LNCaP clone FGC (cell line): Measurements from ENCODE around the gene KL.

Experiments
- DNase-seq: peaks from one replicate; pipeline ENCODE4 v3.0.0-alpha.2; 2011; ENCODE audit warnings: low read depth
- H3K4me3 ChIP-seq: 2 replicates; pipeline ENCODE4 v1.5.1; 2011; ENCODE audit warnings: mild to moderate bottlenecking, low read depth, low read length, control low read depth
- TF ChIP-seq, protein P1 (sequence below): IDR thresholded peaks from 2 replicates; pipeline ENCODE4 v1.5.1; 2012; ENCODE audit warnings: mild to moderate bottlenecking; ENCODE audit not compliant: control insufficient read depth, insufficient read depth; ENCODE audit errors: extremely low read depth

KL gene

DNA sequence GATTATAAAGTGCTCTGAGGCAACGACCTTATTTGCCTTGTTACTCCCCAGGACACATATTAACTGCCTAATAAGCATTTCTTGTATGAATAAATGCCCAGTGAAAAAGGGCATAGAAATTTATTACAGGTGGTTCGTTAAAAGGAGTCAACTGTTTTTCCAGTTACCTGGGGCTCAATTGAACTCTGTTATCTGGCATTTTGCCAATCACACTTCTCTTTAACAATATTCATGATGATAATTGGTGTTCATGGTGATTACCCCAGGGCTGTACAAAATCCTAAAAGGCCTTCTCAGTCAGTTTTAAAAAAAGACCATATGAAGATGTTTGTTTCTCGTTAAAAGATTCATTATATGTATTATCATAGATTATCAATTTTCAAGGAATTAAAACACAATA, 57.1 kb downstream of the KL start:
- DNase-seq, result no peak
- TF ChIP-seq, protein P1, sequence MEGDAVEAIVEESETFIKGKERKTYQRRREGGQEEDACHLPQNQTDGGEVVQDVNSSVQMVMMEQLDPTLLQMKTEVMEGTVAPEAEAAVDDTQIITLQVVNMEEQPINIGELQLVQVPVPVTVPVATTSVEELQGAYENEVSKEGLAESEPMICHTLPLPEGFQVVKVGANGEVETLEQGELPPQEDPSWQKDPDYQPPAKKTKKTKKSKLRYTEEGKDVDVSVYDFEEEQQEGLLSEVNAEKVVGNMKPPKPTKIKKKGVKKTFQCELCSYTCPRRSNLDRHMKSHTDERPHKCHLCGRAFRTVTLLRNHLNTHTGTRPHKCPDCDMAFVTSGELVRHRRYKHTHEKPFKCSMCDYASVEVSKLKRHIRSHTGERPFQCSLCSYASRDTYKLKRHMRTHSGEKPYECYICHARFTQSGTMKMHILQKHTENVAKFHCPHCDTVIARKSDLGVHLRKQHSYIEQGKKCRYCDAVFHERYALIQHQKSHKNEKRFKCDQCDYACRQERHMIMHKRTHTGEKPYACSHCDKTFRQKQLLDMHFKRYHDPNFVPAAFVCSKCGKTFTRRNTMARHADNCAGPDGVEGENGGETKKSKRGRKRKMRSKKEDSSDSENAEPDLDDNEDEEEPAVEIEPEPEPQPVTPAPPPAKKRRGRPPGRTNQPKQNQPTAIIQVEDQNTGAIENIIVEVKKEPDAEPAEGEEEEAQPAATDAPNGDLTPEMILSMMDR, result no peak
- H3K4me3 ChIP-seq, result no peak overlapping the region

DNA sequence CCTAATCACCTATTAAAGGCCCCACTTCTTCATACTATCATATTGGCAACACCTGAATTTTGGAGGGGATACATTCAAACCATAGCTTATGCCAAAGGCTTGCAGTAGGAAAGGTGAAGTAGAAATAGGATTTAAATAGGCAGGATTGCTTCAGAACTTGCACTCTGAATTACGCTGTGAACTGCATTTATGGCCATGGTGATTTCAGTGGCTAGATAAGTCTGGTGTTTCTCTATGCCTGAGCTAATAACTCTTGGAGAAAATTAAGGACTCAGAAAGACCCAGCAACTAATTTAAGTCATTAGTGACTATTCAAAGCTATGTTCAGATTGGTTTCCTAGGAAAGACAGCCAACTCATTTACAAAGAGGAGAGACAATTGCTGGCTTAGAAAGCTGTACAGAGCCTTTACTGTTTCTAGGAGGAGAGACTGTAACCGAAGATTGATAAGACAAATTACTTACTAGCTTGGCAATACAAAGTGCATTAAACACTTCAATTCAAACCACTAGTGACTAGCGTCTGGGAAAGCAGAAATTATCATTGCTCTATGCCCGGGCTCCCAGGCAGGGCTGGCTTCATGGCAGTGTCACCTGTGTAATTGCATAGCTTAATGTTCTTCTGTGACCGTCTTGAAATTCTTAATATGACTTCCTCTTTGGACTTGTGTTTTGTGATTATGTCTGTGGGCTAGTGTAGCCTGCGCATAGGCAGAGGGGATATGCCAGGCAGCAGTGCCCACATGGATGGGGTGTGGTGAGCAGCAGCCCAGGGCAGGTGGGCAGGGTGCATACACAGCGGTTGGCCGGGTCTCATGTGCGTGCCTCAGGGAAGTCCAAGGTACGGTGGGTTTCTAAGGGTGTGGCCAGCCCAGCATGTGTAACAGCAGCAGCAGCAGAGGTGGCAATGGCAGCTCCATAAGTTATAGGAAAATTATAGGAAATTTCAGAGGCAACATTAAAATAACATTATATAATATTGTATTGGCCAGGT, 60.1 kb downstream of the KL start:
- DNase-seq, result no peak
- TF ChIP-seq, protein P1, result no peak
- no peak overlapping the region for H3K4me3 ChIP-seq

DNA sequence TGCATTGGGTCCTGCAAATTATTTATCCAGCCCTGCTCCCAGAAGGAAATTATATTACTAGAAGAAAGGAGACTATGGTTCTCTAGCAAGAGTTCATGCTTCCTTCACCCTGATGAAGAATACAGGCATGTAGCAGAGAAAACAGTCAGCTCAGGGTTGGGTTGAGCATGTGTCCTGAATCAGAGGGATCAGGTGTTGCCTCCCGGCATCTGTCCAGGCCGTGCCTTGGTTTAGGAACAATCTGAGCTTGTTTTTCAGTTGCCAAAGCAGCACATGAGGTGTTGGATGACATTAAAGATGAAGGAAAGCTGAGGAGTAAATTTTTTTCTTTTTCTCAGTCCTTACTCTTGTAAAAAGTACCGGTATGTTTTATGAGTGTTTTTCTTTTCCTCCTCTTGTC, 62.0 kb downstream of the KL start:
- TF ChIP-seq, protein P1, result no peak
- H3K4me3 ChIP-seq, result no peak overlapping the region
- no peak for DNase-seq

DNA sequence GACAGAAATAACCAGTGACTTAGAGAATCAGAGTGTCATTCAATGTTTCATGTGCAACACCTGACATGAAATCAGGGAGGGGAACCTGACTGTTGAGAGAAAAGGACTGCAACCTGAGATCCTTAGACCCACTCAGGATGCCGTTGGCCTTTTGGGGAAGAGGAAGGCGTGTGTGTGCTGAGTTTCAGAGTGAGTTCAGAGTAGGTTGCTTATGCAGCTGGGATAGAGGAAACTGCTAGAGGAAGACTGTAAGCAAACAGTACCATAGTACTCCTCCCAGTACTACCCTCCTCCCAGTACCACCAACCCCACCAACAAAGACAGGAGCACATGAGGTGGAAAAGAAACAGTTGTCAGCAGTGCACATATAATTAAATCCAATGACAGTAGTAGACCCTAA, 63.7 kb downstream of the KL start:
- TF ChIP-seq, protein P1, result no peak
- no peak overlapping the region for H3K4me3 ChIP-seq
- no peak for DNase-seq

DNA sequence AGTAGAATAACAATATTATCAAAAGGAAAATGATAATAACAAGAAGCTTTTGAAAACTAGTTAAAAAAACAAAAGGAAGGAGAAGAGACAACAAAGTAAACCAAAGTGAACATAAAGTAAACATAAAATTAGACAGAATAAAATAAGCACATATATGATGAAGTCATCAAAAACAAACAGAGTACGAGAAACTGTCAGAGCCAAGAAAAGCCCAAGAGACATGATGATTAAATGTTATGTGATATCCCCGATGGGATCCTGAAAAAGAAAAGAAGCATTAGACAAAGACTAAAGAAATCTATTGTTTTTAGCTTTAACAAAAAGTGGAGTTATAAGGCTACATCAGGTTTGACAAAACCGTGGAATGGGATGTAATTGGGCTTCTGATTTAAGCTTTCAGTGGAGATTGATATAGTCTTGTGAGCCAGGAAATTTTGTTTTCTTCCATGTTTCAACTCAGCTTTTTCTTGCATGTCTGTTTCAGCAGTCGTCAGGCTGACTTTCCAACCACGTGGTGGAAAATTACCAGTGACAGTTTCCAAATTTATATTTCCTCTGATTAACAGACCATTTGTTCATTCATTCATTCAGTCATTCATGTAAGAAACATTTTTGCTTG, 64.9 kb downstream of the KL start:
- TF ChIP-seq, protein P1, result no peak
- H3K4me3 ChIP-seq, result no peak overlapping the region
- DNase-seq, result peak; percentile 39

DNA sequence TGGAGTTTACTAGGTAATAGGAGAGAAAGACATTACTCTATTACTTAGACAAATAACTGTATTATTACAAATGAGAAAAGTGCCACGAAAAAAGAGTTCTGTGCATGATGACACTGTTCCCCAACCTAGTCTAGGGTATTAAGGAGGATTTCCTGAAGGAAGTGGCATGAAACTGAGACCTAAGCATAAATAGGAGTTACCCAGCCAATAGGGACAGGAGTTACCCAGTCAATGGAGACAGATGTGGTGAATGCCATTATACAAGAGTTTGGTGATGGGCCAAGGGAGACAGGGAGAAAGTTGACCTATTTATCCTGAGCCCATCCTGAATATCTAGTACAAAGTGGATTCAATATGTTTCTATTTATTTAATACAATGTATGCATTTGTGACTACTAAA, 65.4 kb downstream of the KL start:
- TF ChIP-seq, protein P1, result no peak
- DNase-seq, result no peak
- H3K4me3 ChIP-seq, result no peak overlapping the region
